HG03521 (cell line): ENCODE measurements around the gene POPDC3.

Source experiments
- ATAC-seq: cut with Tn5 transposase; IDR thresholded peaks from one replicate; pipeline ENCODE4 v1.9.1; 2021; ENCODE audit warnings: mild to moderate bottlenecking, moderate library complexity; ENCODE audit not compliant: unreplicated experiment

Gene POPDC3

GRCh38 chr6:105161421-105161820 lies 18.4 kb downstream of the POPDC3 start:
- no peak for ATAC-seq

- no peak for ATAC-seq
These were observed 26.1 kb downstream of the POPDC3 start for GRCh38 chr6:105153676-105154075.

- ATAC-seq, result no peak
These were observed 26.9 kb downstream of the POPDC3 start for GRCh38 chr6:105152880-105153279.

- ATAC-seq, result no peak
These were observed 28.2 kb downstream of the POPDC3 start for GRCh38 chr6:105151644-105152043.

GRCh38 chr6:105138141-105138540 lies 41.7 kb downstream of the POPDC3 start:
- ATAC-seq, result no peak

GRCh38 chr6:105137388-105137787 lies 42.4 kb downstream of the POPDC3 start:
- no peak for ATAC-seq

- no peak for ATAC-seq
These were observed 43.1 kb downstream of the POPDC3 start for GRCh38 chr6:105136431-105137350.

GRCh38 chr6:105135907-105136430 lies 43.8 kb downstream of the POPDC3 start:
- no peak for ATAC-seq

GRCh38 chr6:105135056-105135455 lies 44.8 kb downstream of the POPDC3 start:
- no peak for ATAC-seq

- ATAC-seq, result no peak
These were observed 57.1 kb downstream of the POPDC3 start for GRCh38 chr6:105122717-105123116.

GRCh38 chr6:105121981-105122380 lies 57.8 kb downstream of the POPDC3 start:
- ATAC-seq, result no peak

GRCh38 chr6:105120570-105120969 lies 59.2 kb downstream of the POPDC3 start:
- ATAC-seq, result no peak

GRCh38 chr6:105116150-105116549 lies 63.7 kb downstream of the POPDC3 start:
- no peak for ATAC-seq

- ATAC-seq, result no peak
These were observed 66.4 kb downstream of the POPDC3 start for GRCh38 chr6:105113422-105113821.

GRCh38 chr6:105112577-105112976 lies 67.2 kb downstream of the POPDC3 start:
- ATAC-seq, result no peak

- no peak for ATAC-seq
These were observed 67.9 kb downstream of the POPDC3 start for GRCh38 chr6:105111871-105112270.

- no peak for ATAC-seq
These were observed 68.7 kb downstream of the POPDC3 start for GRCh38 chr6:105111105-105111504.

- no peak for ATAC-seq
These were observed 69.6 kb downstream of the POPDC3 start for GRCh38 chr6:105109955-105110895.

GRCh38 chr6:105108631-105109262 lies 71.1 kb downstream of the POPDC3 start:
- no peak for ATAC-seq
